Endometrium (tissue), 2 donors: ENCODE measurements around the gene PDS5A.
"Not testable (repeated sequence)": the region's sequence is repeated elsewhere in the genome, so short reads cannot be mapped to it uniquely, and the experiment has no call there.

Experiments used
- FAIRE-seq: peaks from 2 replicates; lab custom pipeline; 2012; peaks lifted over from hg19 to GRCh38; lab: Jason Lieb, UNC
- donor health status: control.
- donor health status: control.

The PDS5A gene

GRCh38 chr4:39977489-39978377 is at the start of gene PDS5A:
PDS5A (minus strand) TSS chr4:39977911; CDS start chr4:39976577, 1,334 bp downstream.
- no peak for FAIRE-seq

GRCh38 chr4:40024049-40024448 is 46.3 kb upstream of the PDS5A start:
- not testable (repeated sequence) for FAIRE-seq

GRCh38 chr4:40021116-40021515 is 43.4 kb upstream of the PDS5A start:
- not testable (repeated sequence) for FAIRE-seq

GRCh38 chr4:40020221-40020620 is 42.5 kb upstream of the PDS5A start:
- no peak for FAIRE-seq

- FAIRE-seq, result no peak
Observed at GRCh38 chr4:40016007-40016406, 38.3 kb upstream of the PDS5A start.

- FAIRE-seq, result no peak
Observed at GRCh38 chr4:40003986-40004385, 26.3 kb upstream of the PDS5A start.

- no peak for FAIRE-seq
Observed at GRCh38 chr4:40000711-40001110, 23.0 kb upstream of the PDS5A start.

- no peak for FAIRE-seq
Observed at GRCh38 chr4:39998659-39999345, 21.1 kb upstream of the PDS5A start.

GRCh38 chr4:39996811-39997210 is 19.1 kb upstream of the PDS5A start:
- no peak for FAIRE-seq

- FAIRE-seq, result no peak
Observed at GRCh38 chr4:39994406-39994805, 16.7 kb upstream of the PDS5A start.

- not testable (repeated sequence) for FAIRE-seq
Observed at GRCh38 chr4:39989381-39989780, 11.7 kb upstream of the PDS5A start.

- no peak for FAIRE-seq
Observed at GRCh38 chr4:39987485-39987884, 9.8 kb upstream of the PDS5A start.

- no peak for FAIRE-seq
Observed at GRCh38 chr4:39978904-39979303, 1.2 kb upstream of the PDS5A start.

- FAIRE-seq, result peak; percentile 85
Observed at GRCh38 chr4:39978378-39978775, 666 bp upstream of the PDS5A start.

GRCh38 chr4:39976945-39977488 is 694 bp downstream of the PDS5A start:
- FAIRE-seq, result no peak

- peak; percentile 4 for FAIRE-seq
Observed at GRCh38 chr4:39976141-39976944, 1.4 kb downstream of the PDS5A start.

- FAIRE-seq, result no peak
Observed at GRCh38 chr4:39975488-39976089, 2.1 kb downstream of the PDS5A start.

- FAIRE-seq, result not testable (repeated sequence)
Observed at GRCh38 chr4:39973052-39973451, 4.7 kb downstream of the PDS5A start.

- no peak for FAIRE-seq
Observed at GRCh38 chr4:39970671-39971640, 6.8 kb downstream of the PDS5A start.

GRCh38 chr4:39963656-39964055 is 14.1 kb downstream of the PDS5A start:
- no peak for FAIRE-seq
